Measurements from ENCODE around the gene LXN.

LXN gene

DNA sequence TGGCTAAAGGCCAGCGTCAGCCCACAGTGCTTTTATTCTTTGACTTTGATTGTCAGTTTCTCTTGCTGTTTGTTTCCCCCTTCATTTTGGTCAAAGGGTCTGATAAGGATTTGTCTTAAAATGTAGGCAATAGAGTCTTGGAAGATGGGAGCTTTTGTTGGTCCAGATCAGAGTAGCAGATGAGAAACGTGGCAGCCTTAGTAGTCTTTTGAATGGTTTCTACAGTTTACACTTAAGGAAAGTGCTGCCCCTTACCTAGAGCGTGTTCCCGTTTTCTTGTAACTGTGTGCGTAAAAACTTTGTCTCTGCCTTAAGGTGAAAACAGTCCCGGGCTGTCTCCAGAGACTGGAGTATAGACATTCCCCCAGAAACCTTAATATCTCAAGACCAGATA, 630 bp downstream of the LXN start:
- DNase-seq (ENCODE audit: low read depth, low spot score), result peak; percentile 4

DNA sequence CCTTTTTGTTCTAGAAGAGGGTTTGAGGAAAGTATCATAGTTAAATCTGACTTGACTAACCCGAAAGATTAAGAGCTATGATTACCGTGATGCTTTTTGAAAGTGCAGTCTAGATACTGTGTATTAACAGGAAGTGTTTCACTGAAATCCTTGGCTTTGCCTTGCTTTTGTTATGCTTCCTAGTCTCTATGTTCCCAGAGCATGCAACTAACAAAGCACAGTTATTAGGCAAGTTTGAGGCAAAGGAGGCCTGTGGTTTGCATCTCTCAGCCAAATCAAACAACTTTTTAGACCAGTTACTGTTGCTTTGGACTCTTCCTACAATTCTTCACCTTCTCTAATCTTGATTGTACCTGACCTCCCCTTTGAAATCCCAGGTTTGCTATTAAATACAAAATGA, 3.9 kb downstream of the LXN start:
- DNase-seq (ENCODE audit: low read depth, low spot score), result no peak

GRCh38 chr3:158666416-158666815, 6.0 kb downstream of the LXN start:
- DNase-seq (ENCODE audit: low read depth, low spot score), result no peak

DNA sequence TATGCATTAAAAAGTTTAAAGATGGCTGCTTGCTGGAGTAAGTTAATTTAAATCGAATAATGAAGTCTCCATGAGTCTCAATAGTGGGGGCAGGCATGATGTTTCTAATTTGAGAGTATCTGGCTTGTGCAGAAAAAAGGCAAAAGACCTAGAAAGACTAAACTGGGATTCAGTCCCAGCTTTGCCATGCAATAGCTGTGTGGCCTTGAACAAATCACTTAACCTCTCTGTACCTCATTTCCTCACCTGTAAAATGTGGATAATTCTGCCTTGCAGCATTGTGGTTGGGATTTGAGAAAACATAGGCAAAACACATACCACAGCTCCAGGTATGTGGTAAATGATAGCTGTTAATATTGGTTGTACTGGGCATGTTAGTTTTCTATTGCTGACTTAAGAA, 8.6 kb downstream of the LXN start:
- DNase-seq (ENCODE audit: low read depth, low spot score), result no peak

- no peak for DNase-seq (ENCODE audit: low read depth, low spot score)
Observed at GRCh38 chr3:158663246-158663645, 9.2 kb downstream of the LXN start.

DNA sequence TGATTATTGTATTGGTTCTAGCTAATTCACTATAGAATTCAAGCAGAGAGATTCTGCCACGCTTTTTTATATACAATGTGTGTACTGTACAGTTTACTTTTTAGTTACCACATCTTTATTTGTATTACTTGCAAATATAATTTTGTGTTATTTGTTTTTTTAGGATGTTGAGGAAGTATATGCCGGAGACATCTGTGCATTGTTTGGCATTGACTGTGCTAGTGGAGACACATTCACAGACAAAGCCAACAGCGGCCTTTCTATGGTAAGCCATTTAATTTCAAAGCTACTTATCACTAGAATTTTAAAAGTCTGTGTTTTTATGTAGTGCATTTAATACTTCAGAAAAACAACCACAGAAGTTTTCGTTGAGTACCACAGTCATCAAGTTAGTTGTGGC, 11.7 kb downstream of the LXN start:
- no peak for DNase-seq (ENCODE audit: low read depth, low spot score)

DNA sequence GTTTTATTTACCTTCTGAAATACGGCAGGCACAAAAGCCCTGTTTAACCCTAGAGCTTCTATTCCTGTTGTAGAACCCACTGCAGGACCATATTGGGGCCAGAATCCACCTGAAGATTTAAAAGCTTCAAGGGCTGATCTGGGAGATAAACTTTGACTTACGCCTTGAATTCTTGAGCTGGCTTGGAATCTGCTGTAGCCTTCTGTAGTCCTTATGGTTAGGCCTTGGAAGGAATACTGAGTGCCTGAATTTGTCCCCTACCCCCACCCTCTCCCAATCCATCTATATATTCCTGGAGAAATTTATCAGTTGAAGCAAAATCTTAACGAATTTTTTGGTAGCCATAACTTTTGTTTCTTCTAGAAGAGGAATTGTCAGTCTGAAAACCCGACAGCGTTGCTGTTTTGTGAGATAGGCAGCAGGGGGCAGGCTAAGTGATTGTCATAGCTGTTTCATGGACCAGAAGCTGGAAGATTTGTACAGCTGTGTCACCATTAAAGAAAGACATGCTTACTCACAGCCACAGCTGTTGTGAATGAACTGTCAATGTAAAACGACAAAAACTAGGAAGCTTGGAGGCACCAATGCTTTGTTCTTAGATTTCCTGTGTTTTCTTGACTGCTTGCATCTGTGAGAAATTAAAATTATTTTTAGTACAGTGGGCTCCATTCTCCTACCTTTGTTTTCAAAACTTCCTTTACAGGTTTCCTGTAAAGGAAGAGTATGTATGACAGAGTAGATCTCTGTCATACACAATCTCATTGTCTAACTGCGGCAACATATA, 12.8 kb downstream of the LXN start:
- peak; percentile 33 for DNase-seq (ENCODE audit: low read depth, low spot score)

DNA sequence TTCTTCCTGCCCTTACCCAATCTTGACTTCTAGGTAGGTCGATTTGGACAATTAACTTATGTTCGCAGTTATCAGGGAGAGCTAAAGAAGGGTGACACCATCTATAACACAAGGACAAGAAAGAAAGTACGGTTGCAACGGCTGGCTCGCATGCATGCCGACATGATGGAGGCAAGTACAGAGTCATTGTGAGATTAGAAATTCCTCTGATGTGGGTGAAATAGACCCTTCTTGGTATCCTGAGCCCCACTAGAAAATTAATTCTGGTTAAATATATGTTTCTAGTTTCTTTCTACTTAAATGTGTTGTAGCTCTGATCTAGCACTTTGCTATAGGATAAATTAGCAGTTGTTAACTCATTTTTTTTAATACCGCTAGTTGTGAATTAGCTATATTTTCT, 13.6 kb downstream of the LXN start:
- DNase-seq (ENCODE audit: low read depth, low spot score), result no peak

DNA sequence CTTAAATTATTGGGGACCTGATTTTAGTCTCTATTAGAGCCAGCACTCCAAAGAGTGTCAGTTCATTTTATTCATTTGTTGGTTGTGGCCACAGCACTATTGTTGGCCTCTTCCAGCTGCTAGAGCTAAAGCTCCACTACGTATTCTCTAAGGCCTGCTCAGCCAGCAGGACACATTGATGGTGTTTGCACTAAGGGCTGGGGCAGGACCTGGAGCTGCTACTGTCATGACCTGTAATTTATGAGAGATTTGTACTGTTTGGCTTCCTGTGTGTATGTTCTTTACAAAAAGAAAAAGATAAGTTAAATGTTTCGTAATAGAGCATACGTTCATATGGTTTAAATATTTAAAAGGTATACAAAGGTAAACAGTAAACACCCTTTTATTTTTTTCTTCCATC, 20.0 kb downstream of the LXN start:
- no peak for DNase-seq (ENCODE audit: low read depth, low spot score)

DNA sequence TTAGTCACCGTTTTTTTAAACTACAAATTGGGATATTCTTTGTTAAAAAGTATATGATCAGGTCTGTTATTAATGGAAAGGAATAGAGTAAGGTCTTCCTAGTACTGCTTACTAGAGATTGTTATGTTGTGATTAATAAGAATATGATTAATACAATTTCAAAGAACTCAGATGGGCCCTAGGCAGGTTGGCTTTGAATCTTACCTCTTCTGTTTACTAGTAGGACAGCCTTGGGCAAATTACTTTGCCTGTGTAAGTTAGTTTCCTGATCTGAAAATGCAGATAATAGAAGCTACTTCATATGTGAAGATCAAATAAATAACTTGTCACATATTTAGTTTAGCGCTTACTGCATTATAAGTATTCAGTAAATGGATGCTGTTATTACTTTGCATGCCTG, 21.3 kb downstream of the LXN start:
- no peak for DNase-seq (ENCODE audit: low read depth, low spot score)

GRCh38 chr3:158649791-158650190, 22.7 kb downstream of the LXN start:
- no peak for DNase-seq (ENCODE audit: low read depth, low spot score)

DNA sequence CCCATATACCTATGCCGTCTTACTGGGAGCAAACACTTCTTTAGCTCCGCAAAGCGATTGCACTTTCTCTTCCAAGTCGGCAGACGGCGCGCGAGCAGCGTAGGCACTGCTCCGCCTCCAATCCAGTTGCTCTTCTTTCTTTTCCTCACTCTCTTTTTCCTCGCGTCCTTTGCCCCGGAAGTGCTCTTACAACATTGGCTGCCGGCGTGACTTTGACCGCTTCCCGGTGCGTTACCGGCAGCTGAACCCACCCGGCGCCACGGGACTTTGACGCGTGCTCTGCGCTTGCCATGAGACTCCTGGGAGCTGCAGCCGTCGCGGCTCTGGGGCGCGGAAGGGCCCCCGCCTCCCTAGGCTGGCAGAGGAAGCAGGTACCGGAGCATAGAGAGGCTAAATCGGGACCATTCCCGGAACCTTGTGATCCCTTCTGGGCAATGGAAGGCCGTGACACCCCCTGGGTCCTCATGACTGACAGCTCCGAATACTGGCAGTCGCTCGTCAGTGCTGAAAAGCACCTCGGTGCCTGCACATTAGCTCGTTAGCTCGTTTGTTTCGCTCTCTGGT, 28.0 kb downstream of the LXN start, which contains the start of gene GFM1:
GFM1 (plus strand) TSS at position 183 of the 564 bp plus-strand sequence; CDS start at position 291, 108 bp downstream.
- peak; percentile 96 for DNase-seq (ENCODE audit: low read depth, low spot score)

DNA sequence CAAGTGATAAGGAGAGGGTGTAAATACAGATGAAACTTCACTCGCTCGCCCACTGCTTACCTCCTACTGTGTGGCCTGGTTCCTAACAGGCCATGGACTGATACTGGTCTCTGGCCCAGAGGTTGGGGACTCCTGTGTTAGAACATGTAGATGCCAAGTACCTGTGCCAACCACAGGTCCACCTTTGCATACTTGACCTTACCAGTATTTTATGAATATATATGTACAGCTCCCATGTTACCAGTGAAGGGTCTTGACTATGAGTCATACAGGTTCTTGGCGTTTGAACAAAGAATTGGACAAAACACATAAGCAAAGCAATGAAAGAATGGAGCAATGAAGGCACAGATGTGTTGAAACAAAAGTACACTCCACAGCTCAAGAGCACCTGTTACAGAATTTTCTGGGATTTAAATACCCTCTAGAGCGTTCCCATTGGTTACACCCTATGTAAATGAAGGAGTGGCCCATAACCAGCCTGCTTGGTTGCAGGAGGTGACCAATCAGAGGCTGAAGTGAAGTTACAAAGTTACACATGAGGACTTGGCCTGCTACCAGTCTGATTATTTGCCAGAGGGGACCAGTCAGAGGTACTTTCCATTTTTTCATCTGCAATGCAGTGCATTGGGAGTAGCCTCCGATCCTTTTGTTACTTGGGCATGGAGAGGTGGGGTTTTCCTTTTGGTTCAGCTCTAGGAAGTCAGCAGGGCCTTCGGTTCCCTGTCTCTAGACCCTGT, 29.8 kb downstream of the LXN start:
- no peak for DNase-seq (ENCODE audit: low read depth, low spot score)

- no peak for DNase-seq (ENCODE audit: low read depth, low spot score)
Observed at GRCh38 chr3:158642005-158642404, 30.4 kb downstream of the LXN start.

- no peak for DNase-seq (ENCODE audit: low read depth, low spot score)
Observed at GRCh38 chr3:158640646-158641045, 31.8 kb downstream of the LXN start.

DNA sequence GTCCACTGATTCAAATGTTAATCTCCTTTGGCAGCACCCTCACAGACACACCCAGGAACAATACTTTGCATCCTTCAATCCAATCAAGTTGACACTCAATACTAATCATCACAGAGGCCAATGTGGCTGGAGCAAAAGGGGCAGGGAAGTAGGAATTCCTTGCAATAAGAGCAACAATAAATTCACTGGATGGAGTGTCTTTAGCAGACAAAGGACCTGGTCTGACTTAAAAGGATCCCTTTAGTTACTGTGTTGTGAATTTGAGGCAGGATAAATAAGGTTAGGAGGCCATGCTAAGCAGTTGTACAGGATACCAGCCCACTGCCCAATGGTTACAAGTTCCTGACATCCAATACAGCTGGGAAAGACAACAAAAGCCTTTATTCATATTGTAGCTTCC, 40.5 kb downstream of the LXN start:
- DNase-seq (ENCODE audit: low read depth, low spot score), result no peak

GRCh38 chr3:158625881-158626280, 46.6 kb downstream of the LXN start:
- no peak for DNase-seq (ENCODE audit: low read depth, low spot score)

DNA sequence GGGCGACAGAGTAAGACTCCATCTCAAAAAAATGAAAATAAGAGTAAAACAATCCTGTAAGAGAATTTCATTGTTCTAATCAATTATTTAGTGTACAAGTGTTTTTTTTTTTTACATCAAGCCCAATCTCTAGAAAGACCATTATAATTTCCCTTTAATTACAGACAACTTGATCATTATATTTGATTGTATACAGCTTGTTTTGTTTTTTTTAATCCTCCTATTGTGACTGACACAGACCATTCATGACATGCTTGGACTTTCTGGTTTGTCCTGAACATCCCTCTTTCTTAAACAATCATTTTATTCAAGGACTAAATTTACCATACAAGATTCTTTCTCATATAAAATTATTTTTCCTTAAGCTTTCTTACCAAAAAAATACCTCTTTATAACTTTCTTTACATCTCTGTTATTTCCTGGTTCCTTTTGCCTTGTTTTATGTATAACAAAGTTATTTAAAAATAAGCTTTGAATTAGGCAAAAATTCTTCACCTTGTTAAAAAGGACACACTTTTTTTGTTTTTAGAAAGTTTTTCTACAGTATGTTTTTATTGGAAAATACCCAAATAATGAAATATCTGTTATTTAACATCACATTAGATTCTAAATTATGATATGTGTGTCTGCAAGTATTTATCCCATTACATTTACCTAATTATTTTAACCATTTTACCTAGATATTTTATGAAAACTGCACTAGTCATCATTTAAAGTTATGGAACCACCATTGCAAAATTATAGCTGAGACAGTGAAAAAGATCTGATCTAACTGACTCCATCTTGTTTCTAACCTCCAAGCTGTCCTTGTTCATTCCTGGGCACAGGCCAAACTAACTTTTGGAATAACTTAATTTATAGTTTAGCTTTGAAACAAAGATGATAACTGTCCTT, 54.2 kb downstream of the LXN start:
- no peak for DNase-seq (ENCODE audit: low read depth, low spot score)

Data from ELF-1 (cell line).